ENCODE measurements around the gene PACRG. TPM values are rescaled to one million over a fixed set of nuclear protein-coding genes. Genes with fewer than 3 reads are reported as not detected.

Gene PACRG
- total and polyA plus RNA-seq, 2 donors (not counting 3 experiments of a cell fraction or from before 2014, with no cell fraction given), result 0.08 TPM; not detected in 1

GRCh38 chr6:163198396-163198795 lies 470.6 kb downstream of the PACRG start:
- BruUV-seq (replicated peaks), result no TSS peak

GRCh38 chr6:163199371-163199770 lies 471.6 kb downstream of the PACRG start:
- H3K36me3 ChIP-seq (ENCODE audit: control insufficient read depth in 2 of 2, extremely low read depth in 1 of 2, insufficient read depth in 2 of 2, low read length in 2 of 2), result no peaks in the 10 kb centered on the region
- H2AFZ ChIP-seq (ENCODE audit: low read depth, low read length), result no peak overlapping the region
- no peak for DNase-seq (ENCODE audit: low read depth, low spot score)
- H4K20me1 ChIP-seq (replicated peaks; ENCODE audit: control insufficient read depth, extremely low read depth, insufficient read depth, low read length), result no peaks in the 10 kb centered on the region
- BruUV-seq (replicated peaks), result no TSS peak
- TF ChIP-seq POLR2A (IDR thresholded peaks at IDR 0.05; ENCODE audit: low read depth, low read length), result no peak
- no peak for TF ChIP-seq CTCF (IDR thresholded peaks at IDR 0.05; ENCODE audit: extremely low read depth in 1 of 2, insufficient read depth in 1 of 2, low read depth in 1 of 2, low read length in 2 of 2)
- TF ChIP-seq POLR2AphosphoS5 (IDR thresholded peaks at IDR 0.05; ENCODE audit: insufficient read depth, low read depth, low read length), result no peak
- no peak for TF ChIP-seq EZH2 (IDR thresholded peaks at IDR 0.05; ENCODE audit: borderline replicate concordance, low read depth, low read length, severe bottlenecking)
- TF ChIP-seq MYC (IDR thresholded peaks at IDR 0.05; ENCODE audit: low read depth, low read length), result no peak
- TF ChIP-seq JUN (IDR thresholded peaks at IDR 0.05; ENCODE audit: borderline replicate concordance, insufficient read depth, insufficient read length, low read depth), result no peak
- TF ChIP-seq FOS (IDR thresholded peaks at IDR 0.05; ENCODE audit: borderline replicate concordance, insufficient read depth, low read length), result no peak
- TF ChIP-seq GATA2 (IDR thresholded peaks at IDR 0.05; ENCODE audit: insufficient read depth, insufficient read length, low read depth, low read length), result no peak
- TF ChIP-seq MAX (IDR thresholded peaks at IDR 0.05; ENCODE audit: insufficient read depth, insufficient read length), result no peak
- POLR2A ChIA-PET, result no interaction called here
- H3K4me1 ChIP-seq (ENCODE audit: control insufficient read depth, extremely low read depth, insufficient read depth, low read length), result no peaks in the 10 kb centered on the region
- intact Hi-C loops (cut with micrococcal nuclease) (no loop called here), dilution Hi-C loops (cut with MboI; ENCODE audit: extremely low pct_ligation_motif_present, low sequenced_read_pairs) (no loop called here)
- CTCF ChIA-PET, result no interaction called here
- no peaks in the 10 kb centered on the region for H3K9me1 ChIP-seq (replicated peaks; ENCODE audit: control insufficient read depth, extremely low read depth, insufficient read depth, low read length)
- no peak overlapping the region for H3K9ac ChIP-seq (replicated peaks; ENCODE audit: extremely low read depth, insufficient read depth, low read length)
- no peak overlapping the region for H3K4me3 ChIP-seq (replicated peaks in 1 of 3; ENCODE audit: insufficient read depth in 1 of 3, low read depth in 1 of 3, low read length in 3 of 3)
- no peak overlapping the region for H3K27ac ChIP-seq (ENCODE audit: insufficient read depth, low read depth, low read length)
- peaks cover 0 to 2% of the 10 kb centered on the region in 2 experiments for H3K27me3 ChIP-seq (ENCODE audit: control insufficient read depth in 2 of 2, insufficient read depth in 2 of 2, low read length in 2 of 2)
- H3K4me2 ChIP-seq (ENCODE audit: insufficient read depth, low read length), result no peak overlapping the region
- no peak for FAIRE-seq
- no peaks in the 10 kb centered on the region for H3K9me3 ChIP-seq (replicated peaks; ENCODE audit: control insufficient read depth, insufficient read depth, low read length)
- H3K79me2 ChIP-seq (ENCODE audit: control insufficient read depth, insufficient read depth, low read length), result no peaks in the 10 kb centered on the region

More at GRCh38 chr6:163198396-163198795, 470.6 kb downstream of the PACRG start:
- H3K27me3 ChIP-seq (ENCODE audit: control insufficient read depth in 2 of 2, insufficient read depth in 2 of 2, low read length in 2 of 2), result no peaks in the 10 kb centered on the region
- no peaks in the 10 kb centered on the region for H3K36me3 ChIP-seq (ENCODE audit: control insufficient read depth in 2 of 2, extremely low read depth in 1 of 2, insufficient read depth in 2 of 2, low read length in 2 of 2)
- no peak for FAIRE-seq
- ChIA-PET CTCF (no interaction called here), POLR2A (no interaction called here)
- H3K4me3 ChIP-seq (replicated peaks in 1 of 3; ENCODE audit: insufficient read depth in 1 of 3, low read depth in 1 of 3, low read length in 3 of 3), result no peak overlapping the region
- no peaks in the 10 kb centered on the region for H3K4me1 ChIP-seq (ENCODE audit: control insufficient read depth, extremely low read depth, insufficient read depth, low read length)
- TF ChIP-seq MAX (IDR thresholded peaks at IDR 0.05; ENCODE audit: insufficient read depth, insufficient read length), result no peak
- TF ChIP-seq JUN (IDR thresholded peaks at IDR 0.05; ENCODE audit: borderline replicate concordance, insufficient read depth, insufficient read length, low read depth), result no peak
- no peak for DNase-seq (ENCODE audit: low read depth, low spot score)
- H2AFZ ChIP-seq (ENCODE audit: low read depth, low read length), result no peak overlapping the region
- no peaks in the 10 kb centered on the region for H3K9me3 ChIP-seq (replicated peaks; ENCODE audit: control insufficient read depth, insufficient read depth, low read length)
- H3K9ac ChIP-seq (replicated peaks; ENCODE audit: extremely low read depth, insufficient read depth, low read length), result no peak overlapping the region
- dilution Hi-C loops (cut with MboI; ENCODE audit: extremely low pct_ligation_motif_present, low sequenced_read_pairs) (no loop called here), intact Hi-C loops (cut with micrococcal nuclease) (no loop called here)
- H3K9me1 ChIP-seq (replicated peaks; ENCODE audit: control insufficient read depth, extremely low read depth, insufficient read depth, low read length), result no peaks in the 10 kb centered on the region
- H3K4me2 ChIP-seq (ENCODE audit: insufficient read depth, low read length), result no peak overlapping the region
- no peaks in the 10 kb centered on the region for H4K20me1 ChIP-seq (replicated peaks; ENCODE audit: control insufficient read depth, extremely low read depth, insufficient read depth, low read length)
- no peaks in the 10 kb centered on the region for H3K79me2 ChIP-seq (ENCODE audit: control insufficient read depth, insufficient read depth, low read length)
- no peak overlapping the region for H3K27ac ChIP-seq (ENCODE audit: insufficient read depth, low read depth, low read length)
